GM19099 (cell line): Measurements from ENCODE around the gene EIF3J.

Experiments
- POLR2A ChIP-seq: IDR thresholded peaks from 3 replicates; pipeline ENCODE4 v1.6.1; 2011; ENCODE audit warnings: low read depth; ENCODE audit not compliant: insufficient read length; ENCODE audit errors: extremely low read depth

The EIF3J gene

GRCh38 chr15:44573386-44573785, 36.4 kb downstream of the EIF3J start:
- TF ChIP-seq POLR2A: no peak

- TF ChIP-seq POLR2A: no peak
These were observed 37.8 kb downstream of the EIF3J start for GRCh38 chr15:44574734-44575133.

- no peak for TF ChIP-seq POLR2A
These were observed 43.2 kb downstream of the EIF3J start for GRCh38 chr15:44580105-44580504.

GRCh38 chr15:44584162-44584749, 47.3 kb downstream of the EIF3J start:
- TF ChIP-seq POLR2A: no peak

- TF ChIP-seq POLR2A: no peak
These were observed 48.7 kb downstream of the EIF3J start for GRCh38 chr15:44585633-44586032.

- no peak for TF ChIP-seq POLR2A
These were observed 51.6 kb downstream of the EIF3J start for GRCh38 chr15:44588541-44588940.

GRCh38 chr15:44591326-44591725, 54.4 kb downstream of the EIF3J start:
- TF ChIP-seq POLR2A: no peak

- no peak for TF ChIP-seq POLR2A
These were observed 56.2 kb downstream of the EIF3J start for GRCh38 chr15:44593042-44593736.

- no peak for TF ChIP-seq POLR2A
These were observed 58.3 kb downstream of the EIF3J start for GRCh38 chr15:44595246-44595645.

- TF ChIP-seq POLR2A: no peak
These were observed 58.9 kb downstream of the EIF3J start for GRCh38 chr15:44595656-44596510.

GRCh38 chr15:44596511-44597010, 59.6 kb downstream of the EIF3J start:
- TF ChIP-seq POLR2A: no peak

- TF ChIP-seq POLR2A: no peak
These were observed 61.1 kb downstream of the EIF3J start for GRCh38 chr15:44598066-44598465.

- no peak for TF ChIP-seq POLR2A
These were observed 61.9 kb downstream of the EIF3J start for GRCh38 chr15:44598892-44599291.

- no peak for TF ChIP-seq POLR2A
These were observed 66.2 kb downstream of the EIF3J start for GRCh38 chr15:44603126-44603525.

GRCh38 chr15:44606740-44607139, 69.8 kb downstream of the EIF3J start:
- TF ChIP-seq POLR2A: no peak
